Activated T-cell treated with anti-CD3 and anti-CD28 coated beads for 24 hours (primary cell): ENCODE data around the gene MCM5.
"Not testable (repeated sequence)": the region's sequence is repeated elsewhere in the genome, so short reads cannot be mapped to it uniquely, and the experiment has no call there.

ENCODE experiments used
- DNase-seq: peaks from one replicate; pipeline ENCODE4 v3.0.0-alpha.2; 2020; ENCODE audit warnings: low read depth

Gene MCM5

DNA sequence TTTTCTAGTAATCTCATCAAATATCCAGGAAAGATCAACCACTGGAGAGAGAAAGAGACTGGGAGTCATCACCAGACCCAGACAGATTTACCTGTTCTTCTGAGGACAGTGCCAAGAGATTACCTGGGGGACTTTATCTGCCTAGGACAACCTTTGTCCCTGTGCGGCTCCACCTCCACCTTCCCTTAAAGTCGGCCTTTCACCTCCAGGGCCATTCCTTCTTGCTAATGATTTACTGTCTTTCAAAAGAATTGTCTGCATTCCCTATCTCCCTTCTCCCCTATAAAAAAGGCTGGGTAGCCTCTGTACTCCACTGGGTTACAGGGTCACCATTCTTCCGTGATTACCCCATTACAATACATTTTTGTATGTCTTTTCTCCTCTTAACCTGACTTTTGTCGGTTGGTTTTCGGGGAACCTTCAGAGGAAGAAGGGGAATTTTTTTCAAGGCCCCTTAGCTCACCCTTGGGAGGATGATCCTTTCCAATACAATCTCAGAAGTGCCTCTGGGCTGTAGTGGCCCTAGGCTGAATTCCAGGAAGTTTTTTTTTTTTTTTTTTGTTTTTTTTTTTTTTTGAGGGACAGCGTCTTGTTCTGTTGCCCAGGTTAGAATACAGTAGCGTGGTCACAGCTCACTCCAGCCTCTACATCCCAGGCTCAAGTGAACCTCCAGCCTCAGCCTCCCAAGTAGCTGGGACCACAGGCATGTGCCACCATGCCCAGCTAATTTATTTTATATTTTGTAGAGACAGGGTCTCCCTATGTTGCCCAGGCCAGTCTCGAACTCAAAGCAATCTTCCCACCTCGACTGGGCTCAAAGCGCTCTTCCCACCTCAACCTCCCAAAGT is 20.6 kb upstream of the MCM5 start:
- no peak for DNase-seq

DNA sequence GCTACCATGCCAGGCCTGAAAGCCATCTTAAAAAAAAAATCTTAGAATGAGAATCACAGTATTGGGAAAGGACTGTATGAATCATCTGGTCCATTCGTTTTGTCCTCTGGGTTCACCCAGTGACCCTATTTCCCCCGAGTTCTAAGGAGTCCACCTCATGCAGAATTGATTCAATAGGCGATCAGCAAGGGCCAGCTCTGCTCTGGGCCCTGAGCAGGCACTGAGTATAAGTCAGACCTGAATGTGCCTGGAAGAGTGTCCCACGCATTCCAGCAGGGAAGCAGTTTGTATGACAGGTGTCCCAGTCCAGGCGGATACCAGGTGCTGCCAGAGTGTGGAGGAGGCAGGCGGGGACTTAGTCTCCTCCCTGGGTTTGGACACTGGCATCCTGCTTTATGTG is 19.9 kb upstream of the MCM5 start:
- DNase-seq: no peak

DNA sequence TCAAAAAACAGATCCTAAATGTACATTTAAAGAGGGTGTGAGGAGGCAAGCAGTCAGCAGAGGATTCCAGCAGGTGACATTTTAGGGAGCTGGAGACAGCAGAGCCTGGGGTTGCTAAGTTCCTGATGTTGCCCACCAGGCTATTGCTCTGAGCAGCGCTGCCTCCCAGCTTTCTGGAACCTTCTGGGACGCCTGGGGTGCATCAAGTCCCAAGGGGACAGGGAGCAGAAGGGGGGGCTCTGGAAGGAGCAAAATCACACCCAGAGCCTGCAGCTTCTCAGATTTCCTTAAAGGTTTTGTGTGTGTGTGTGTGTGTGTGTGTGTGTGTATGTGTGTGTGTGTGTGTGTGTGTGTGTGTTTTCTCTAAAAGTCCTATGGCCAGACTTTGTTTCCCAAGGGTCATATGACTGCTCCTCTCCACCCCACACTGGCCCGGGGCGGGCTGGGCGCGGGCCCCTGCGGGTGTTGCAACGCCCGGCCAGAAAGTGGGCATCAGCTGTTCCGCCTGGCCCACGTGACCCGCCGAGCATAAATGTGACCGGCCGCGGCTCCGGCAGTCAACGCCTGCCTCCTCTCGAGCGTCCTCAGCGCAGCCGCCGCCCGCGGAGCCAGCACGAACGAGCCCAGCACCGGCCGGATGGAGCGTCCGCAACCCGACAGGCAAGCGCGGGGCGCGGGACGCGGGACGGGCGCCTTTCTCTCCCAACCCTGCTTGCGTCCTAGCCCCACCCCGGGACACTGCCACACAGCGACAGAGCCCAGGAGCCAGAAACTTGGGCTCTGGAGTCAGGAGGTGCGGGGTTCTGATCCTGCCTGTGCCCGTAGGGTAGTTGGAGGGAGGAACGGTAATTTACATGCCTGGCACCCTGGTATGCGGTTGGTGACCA is 19.2 kb upstream of the MCM5 start, which contains the start of gene HMOX1:
TSS of gene HMOX1 (plus strand) at position 560 of the 887 bp plus-strand sequence. CDS start at position 638, 78 bp downstream.
- DNase-seq: no peak

DNA sequence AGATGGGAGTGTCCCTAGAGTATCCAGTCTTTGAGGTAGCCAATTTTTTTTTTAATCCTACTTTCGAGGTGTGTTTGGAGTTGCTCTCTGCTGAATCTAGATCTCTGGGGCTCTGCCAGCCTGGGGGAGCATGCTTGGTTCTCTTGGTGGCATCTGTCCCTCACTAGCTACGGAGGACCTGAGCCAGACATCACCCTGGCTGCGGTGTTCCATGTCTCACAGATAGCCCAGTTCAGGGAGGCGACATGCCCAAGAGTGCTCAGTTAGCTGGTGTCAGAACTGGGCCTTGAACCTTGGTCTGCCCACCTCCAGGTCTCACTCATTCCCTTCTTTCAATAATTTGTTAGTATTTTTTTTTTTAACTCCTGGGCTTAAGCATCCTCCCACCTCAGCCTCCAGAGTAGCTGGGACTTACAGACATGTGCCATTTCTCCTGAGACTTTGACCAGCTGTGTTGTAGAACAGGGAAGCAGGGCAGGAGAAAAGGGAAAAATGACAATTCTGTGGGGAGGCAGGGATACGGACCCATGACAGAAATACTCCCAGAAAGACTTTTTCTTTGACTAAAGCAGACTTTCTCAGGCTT is 18.4 kb upstream of the MCM5 start:
- DNase-seq: no peak

DNA sequence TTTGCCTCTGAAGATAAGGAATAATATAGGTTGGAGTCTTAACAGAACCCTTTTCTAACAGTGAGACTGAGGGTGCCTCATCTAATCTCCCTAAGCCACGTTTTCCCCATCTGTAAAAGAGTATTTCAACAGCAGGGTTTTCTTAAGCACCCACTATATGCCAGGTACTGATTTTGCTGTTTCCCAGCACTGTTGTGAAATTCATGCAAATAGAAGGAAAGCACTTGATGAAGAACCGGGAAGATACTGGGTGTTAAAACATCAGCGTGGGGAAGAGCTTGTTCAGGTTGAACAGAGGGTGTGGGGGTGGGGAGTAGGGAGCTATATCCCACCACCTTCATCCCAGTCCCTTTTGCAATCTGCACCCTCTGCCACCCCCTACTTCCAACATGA is 16.3 kb upstream of the MCM5 start:
- DNase-seq: no peak

DNA sequence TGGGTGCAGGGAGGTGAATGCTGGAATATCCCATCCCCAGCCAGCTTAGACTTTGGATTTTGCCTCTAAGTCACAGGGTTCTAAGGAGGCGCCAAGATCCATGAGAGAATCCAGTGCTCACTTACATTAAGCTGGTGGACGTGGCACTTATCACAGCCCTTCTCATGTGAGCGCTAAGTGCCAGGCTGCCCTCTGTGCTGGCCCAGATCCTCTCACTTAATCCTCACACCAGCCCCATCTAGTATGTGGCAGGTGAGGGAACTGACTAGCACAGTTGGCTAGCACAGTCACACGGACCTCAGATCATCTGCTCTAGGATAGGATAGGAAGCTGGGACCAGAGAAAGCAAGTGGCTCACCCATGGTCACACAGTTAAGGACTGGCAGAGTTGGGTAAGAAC is 15.4 kb upstream of the MCM5 start:
- DNase-seq: no peak

DNA sequence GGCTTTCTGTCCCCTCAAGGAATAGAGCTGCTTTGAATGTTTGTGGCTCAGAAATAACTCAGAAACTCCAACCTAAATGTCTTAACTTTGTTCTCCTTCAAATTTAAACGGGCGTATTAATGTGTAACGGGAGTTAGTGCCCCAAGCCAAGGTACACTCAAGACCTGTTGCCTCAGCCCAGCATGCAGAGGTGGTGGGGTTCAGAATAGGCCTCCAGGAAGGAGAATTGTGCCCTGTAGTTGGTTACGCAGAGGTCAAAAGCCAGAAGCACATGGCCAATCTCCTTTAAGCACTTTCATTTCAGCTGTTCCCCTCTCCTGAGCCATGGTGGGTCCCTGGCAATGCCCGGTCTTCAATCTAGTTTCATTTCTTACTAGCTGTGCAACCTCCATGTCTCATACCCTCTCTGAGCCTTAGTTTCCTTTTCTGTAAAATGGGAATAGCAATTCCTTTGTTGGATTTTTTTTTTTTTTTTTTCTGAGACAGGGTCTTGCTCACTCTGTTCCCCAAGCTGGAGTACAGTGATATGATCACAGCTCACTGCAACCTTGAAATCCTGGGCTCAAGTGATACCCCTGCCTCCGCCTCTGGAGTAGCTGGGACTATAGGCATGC is 14.9 kb upstream of the MCM5 start:
- DNase-seq: no peak

DNA sequence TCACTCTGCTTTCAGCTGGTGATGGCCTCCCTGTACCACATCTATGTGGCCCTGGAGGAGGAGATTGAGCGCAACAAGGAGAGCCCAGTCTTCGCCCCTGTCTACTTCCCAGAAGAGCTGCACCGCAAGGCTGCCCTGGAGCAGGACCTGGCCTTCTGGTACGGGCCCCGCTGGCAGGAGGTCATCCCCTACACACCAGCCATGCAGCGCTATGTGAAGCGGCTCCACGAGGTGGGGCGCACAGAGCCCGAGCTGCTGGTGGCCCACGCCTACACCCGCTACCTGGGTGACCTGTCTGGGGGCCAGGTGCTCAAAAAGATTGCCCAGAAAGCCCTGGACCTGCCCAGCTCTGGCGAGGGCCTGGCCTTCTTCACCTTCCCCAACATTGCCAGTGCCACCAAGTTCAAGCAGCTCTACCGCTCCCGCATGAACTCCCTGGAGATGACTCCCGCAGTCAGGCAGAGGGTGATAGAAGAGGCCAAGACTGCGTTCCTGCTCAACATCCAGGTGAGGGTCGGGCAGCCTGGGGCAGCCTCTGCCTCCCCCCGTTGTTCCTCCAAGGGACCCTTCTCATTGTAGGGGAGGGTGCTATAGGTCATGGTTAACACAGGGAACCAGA is 13.2 kb upstream of the MCM5 start:
- no peak for DNase-seq

DNA sequence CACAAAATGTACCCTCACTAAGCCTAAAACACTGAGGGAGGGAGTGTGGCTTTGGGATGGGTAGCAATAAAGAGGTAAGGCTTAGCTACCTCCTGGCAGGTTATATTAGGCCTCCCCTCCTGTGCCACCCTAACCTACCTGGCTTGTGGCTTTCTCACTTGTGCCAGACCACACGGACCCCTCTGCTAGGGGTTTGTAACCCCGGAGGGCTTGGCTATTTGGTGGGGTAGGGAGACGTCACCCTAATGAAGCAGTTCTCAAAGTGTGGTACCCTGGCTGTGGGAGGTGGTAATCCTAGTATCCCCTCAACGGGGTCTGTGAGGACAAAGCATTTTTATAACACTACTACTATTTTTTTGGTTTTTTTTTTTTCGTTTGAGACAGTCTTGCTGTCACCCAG is 9.0 kb upstream of the MCM5 start:
- DNase-seq: no peak

DNA sequence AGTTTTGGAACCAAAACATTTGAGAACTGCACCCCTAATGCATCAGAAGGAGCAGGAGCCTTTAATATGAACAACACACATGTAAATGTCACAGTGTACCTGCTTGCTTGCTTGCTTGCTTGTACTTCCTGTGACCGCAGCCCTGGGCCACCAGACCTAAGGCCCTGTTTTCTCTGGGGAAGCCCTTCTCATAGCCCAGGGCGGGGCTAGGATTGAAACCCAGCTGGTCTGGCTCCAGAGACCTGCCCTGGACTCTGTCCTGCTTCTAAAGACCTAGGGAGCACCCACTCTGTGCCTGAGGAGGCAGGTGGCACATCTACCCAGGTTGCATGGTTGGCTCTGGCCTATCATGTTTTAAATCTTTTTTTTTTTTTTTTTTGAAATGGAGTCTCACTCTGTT is 7.6 kb upstream of the MCM5 start:
- DNase-seq: no peak

DNA sequence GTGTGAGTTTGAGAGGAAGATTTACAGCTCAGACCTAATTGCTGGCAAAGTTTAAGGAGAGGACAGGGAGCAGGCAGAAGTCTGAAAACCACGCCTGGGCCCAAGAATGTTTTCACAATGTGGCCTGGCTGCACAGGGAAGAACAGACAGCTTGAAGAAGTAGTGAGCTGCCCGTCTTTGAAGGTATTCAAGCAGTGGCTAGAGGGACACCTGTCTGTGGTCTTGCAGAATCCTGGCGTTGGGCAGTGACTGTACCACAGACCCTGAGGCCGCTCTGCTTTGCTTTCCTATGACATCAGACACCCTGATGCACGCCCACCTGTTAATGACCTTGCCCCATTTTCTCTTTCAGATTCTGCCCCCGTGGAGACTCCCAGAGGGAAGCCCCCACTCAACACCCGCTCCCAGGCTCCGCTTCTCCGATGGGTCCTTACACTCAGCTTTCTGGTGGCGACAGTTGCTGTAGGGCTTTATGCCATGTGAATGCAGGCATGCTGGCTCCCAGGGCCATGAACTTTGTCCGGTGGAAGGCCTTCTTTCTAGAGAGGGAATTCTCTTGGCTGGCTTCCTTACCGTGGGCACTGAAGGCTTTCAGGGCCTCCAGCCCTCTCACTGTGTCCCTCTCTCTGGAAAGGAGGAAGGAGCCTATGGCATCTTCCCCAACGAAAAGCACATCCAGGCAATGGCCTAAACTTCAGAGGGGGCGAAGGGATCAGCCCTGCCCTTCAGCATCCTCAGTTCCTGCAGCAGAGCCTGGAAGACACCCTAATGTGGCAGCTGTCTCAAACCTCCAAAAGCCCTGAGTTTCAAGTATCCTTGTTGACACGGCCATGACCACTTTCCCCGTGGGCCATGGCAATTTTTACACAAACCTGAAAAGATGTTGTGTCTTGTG is 6.6 kb upstream of the MCM5 start:
- no peak for DNase-seq

DNA sequence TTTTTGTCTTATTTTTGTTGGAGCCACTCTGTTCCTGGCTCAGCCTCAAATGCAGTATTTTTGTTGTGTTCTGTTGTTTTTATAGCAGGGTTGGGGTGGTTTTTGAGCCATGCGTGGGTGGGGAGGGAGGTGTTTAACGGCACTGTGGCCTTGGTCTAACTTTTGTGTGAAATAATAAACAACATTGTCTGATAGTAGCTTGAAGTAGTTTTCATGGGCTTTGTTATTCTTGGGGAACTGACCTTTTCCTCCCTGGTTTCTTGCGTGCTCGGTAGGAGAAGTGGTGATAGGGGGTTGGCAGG is 6.0 kb upstream of the MCM5 start:
- DNase-seq: no peak

DNA sequence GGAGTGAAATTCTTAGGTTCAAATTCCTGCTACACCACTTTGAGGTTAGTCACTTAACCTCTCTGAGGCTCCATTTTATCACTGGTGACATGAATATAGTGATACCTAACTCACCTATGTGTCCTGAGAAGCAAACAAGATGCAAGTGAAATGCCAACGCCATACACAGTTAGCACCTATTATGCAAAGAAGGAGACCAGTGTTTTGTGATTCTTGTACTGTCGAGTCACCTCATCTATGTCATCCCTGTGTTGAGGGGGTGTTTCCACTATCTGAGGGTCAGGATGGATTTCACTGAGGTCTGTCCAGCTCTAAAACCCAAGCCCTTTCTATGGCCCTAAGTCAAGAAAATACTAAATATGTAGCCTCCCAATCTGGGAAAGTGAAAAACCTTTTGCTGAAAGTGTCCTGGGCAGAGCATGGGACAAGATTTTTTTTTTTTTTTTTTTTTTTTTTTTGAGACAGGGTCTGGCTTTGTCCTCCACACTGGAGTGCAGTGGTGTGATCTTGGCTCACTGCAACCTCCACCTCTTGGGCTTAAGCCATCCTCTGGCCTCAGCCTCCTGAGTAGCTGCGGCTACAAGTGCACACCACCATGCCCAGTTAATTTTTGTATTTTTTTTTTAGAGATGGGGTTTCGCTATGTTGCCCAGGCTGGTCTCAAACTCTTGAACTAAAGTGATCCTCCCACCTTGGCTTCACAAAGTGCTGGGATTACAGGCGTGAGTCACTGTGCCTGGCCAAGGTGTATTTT is 5.0 kb upstream of the MCM5 start:
- no peak for DNase-seq

DNA sequence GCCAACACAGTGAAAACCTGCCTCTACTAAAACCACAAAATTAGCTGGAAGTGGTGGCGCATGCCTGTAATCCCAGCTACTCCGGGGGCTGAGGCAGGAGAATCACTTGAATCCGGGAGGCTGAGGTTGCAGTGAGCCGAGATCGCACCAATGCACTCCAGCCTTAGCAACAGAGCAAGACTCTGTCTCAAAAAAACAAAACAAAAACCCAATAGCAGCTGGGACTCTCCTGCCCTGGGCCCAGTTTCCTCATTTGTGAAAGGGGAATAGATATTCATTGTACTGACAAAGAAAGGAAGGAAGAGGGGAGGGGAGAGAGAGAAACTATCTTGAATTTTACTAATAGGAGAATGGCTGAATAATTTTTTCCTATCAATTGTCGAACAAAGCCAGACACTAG is 3.3 kb upstream of the MCM5 start:
- not testable (repeated sequence) for DNase-seq

DNA sequence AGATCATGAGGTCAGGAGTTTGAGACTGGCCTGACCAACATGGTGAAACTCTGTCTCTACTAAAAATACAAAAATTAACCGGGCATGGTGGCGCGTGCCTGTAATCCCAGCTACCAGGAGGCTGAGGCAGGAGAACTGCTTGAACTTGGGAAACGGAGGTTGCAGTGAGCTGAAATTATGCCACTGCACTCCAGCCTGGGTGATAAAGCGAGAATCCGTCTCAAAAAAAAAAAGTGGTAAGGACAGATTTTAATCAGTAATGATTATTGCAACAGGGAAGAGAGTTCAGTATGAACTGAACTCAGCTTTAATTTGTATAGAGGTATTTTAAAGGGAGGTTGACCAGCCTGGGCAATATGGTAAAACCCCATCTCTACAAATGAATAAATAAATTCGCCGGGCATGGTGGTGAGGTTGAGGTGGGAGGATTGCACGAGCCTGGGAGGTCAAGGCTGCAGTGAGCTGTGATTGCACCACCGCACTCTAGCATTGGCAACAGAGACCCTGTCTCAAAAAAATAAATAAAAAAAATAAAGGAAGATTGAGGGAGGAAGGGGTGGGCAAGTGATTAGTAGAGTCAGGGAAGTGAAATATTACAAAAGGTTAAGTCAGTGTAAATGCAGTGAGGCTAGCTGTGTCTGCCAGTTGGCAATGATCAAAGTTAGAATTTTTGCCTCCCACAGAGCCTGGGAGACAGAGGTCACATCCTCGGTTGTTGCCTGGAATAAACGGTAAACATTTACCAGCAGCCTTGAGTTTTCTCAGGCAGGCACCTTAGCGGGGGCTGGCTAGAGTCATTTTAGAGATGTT is 2.6 kb upstream of the MCM5 start:
- no peak for DNase-seq

DNA sequence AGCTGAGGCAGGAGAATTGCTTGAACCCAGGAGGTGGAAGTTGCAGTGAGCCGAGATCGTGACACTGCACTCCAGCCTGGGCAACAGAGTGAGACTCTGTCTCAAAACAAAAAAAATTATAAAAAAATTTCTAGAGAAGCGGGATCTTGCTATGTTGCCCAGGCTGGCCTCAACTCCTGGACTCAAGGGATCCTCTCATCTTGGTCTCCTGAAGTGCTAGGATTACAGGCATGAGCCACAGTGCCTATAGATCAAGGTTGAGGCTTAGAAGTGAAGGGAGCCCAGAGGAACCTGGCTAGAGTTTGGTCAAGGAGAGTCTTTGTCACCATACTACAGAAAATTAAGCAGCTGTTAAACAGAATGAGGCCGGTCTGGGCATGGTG is 1.4 kb upstream of the MCM5 start:
- no peak for DNase-seq

DNA sequence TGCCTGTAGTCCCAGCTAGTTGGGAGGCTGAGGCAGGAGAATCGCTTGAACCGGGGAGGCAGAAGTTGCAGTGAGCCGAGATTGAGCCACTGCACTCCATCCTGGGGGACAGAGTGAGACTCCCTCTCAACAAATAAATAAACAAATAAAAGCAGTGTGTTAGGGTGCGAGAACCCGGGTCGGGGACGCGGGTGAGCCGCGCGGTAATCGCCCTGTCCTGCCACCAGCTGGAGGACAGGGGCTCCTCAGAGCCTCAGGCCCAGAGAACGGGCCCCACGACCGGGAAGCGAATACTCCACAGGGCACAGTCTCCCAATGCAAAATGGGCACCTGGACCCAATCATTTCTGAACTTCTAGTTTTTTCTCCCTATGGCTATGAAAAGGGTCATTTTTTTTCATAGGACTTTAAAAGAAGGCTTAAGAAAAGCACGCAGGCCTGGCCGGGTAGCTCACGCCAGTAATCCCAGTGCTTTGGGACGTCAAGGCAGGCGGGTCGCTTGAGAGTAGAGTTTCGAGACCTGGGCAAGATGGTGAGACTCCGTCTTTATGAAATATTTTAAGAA is 744 bp upstream of the MCM5 start:
- no peak for DNase-seq

DNA sequence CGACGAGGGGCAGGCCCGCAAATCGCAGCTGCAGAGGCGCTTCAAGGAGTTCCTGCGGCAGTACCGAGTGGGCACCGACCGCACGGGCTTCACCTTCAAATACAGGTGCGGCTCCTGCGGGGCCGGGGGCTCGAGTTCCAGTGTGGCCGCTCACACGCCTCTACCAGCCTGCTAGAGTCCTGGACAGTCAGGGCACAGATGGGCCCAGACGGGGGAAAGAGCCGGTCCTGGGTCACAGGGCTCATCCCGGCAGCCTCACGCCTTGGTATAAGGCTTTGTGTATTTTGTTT is 506 bp downstream of the MCM5 start:
- no peak for DNase-seq

DNA sequence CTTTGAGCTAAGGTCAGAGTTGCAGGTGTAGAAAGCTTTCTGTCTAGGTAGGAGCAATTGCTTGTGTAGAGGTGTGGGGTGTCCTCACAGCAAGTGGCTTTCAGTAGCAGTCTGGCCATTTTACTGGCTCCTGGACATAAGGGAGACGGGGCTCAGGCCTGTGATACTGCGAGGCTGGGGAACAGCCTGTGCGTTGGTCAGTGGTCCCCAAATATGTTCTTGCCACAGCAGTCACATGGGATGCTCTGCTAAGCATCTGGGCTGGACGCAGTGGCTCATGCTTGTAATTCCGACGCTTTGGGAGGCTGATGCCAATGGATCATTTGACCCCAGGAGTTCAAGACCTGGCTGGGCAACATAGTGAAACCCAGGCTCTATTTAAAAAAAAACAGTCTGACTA is 1.9 kb downstream of the MCM5 start:
- no peak for DNase-seq
